ENCODE data around the gene KCNK1.

DNA sequence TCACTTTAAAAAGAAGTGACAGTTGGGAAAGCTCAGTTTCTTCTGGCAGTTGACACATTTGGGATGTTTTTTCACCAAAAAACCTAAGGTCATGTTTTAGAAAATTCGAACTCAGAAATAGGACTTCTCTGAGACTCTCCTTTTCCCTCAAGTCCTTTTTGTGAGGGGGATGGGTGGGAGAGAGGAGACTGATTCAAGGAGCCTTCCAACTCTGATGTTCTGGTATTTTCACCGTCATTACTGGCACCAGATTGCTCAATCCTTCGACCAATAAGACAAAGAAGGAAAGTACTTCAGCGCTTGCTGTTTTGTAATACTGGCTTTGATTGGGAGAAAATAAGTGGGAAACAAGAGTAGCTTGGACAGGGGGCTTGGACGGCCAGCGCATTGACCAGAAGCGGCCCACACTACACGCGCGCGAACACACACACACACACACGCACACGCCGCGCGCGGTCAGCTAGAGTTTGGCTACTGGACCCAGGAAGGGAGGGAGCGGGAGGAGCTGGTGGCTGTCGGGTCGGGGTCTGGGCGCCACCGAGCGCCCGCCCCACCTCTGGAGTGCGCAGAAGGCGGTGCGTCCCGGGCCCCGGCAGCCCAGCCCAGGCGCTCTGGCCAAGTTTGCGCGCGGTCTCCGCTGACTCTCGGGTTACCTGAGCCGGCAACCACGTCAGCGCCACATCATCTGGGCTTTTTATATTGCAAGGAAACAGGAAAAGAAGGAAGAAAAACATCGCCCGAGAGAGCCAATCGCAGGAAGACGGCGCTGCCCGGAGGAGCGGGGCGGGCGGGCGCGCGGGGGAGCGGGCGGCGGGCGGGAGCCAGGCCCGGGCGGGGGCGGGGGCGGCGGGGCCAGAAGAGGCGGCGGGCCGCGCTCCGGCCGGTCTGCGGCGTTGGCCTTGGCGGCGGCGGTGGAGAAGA lies at the start of gene KCNK1:
- TF ChIP-seq, protein P1, sequence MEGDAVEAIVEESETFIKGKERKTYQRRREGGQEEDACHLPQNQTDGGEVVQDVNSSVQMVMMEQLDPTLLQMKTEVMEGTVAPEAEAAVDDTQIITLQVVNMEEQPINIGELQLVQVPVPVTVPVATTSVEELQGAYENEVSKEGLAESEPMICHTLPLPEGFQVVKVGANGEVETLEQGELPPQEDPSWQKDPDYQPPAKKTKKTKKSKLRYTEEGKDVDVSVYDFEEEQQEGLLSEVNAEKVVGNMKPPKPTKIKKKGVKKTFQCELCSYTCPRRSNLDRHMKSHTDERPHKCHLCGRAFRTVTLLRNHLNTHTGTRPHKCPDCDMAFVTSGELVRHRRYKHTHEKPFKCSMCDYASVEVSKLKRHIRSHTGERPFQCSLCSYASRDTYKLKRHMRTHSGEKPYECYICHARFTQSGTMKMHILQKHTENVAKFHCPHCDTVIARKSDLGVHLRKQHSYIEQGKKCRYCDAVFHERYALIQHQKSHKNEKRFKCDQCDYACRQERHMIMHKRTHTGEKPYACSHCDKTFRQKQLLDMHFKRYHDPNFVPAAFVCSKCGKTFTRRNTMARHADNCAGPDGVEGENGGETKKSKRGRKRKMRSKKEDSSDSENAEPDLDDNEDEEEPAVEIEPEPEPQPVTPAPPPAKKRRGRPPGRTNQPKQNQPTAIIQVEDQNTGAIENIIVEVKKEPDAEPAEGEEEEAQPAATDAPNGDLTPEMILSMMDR (IDR thresholded peaks at IDR 0.05; ENCODE audit: low read length) = no peak
- TF ChIP-seq EZH2phosphoT487 (IDR thresholded peaks at IDR 0.05; ENCODE audit: low read length) (no peak), EZH2 (optimal IDR thresholded peaks at IDR 0.05; ENCODE audit: low read depth, low read length) (no peak)

All from MM.1S (cell line).